HepG2 (cell line): ENCODE measurements around the gene TRAPPC4. TPM values are rescaled to one million over a fixed set of nuclear protein-coding genes. Genes with fewer than 3 reads are reported as not detected.

Experiments
- ARNT2 ChIP-seq: sonication (generic); formaldehyde crosslinking; IDR thresholded peaks from 2 replicates; pipeline ENCODE4 v1.8.0; 2022; ENCODE audit warnings: mild to moderate bottlenecking, low read depth, missing genetic modification reagents, moderate library complexity
- ATM ChIP-seq: fragments of 450-650 bp; IDR thresholded peaks from 2 replicates; pipeline ENCODE4 v1.7.1; 2017; ENCODE audit warnings: mild to moderate bottlenecking, borderline replicate concordance
- DMAP1 ChIP-seq: IDR thresholded peaks from 2 replicates; pipeline ENCODE4 v1.6.1; 2016
- HCFC1 ChIP-seq: fragments of 150-350 bp; IDR thresholded peaks from 2 replicates; pipeline ENCODE4 v1.6.1; 2014; ENCODE audit warnings: low read depth, low read length
- HNRNPK ChIP-seq: fragments of 200-400 bp; formaldehyde crosslinking; IDR thresholded peaks from 2 replicates; pipeline ENCODE4 v1.6.1; 2018; ENCODE audit warnings: low read length, low read depth, moderate library complexity, mild to moderate bottlenecking; ENCODE audit not compliant: poor library complexity, severe bottlenecking
- KAT8 ChIP-seq: IDR thresholded peaks from 2 replicates; pipeline ENCODE4 v1.6.1; 2016; ENCODE audit warnings: missing genetic modification reagents, missing compliant biosample characterization
- MATR3 ChIP-seq: sonication (generic); formaldehyde crosslinking; IDR thresholded peaks from 2 replicates; pipeline ENCODE4 v1.4.0; 2020; ENCODE audit warnings: missing genetic modification reagents
- ZNF138 ChIP-seq: sonication (generic); formaldehyde crosslinking; IDR thresholded peaks from 2 replicates; pipeline ENCODE4 v1.5.0; 2020; ENCODE audit warnings: mild to moderate bottlenecking, low read depth, missing genetic modification reagents
- ZNF329 ChIP-seq: sonication (generic); formaldehyde crosslinking; IDR thresholded peaks from 2 replicates; pipeline ENCODE4 v1.9.0; 2021; ENCODE audit warnings: low read depth, mild to moderate bottlenecking, missing genetic modification reagents
- ZNF550 ChIP-seq: sonication (generic); formaldehyde crosslinking; IDR thresholded peaks from 2 replicates; pipeline ENCODE4 v1.4.0; 2020; ENCODE audit warnings: mild to moderate bottlenecking, missing genetic modification reagents, borderline replicate concordance
- ZNF768 ChIP-seq: sonication (generic); formaldehyde crosslinking; IDR thresholded peaks from 2 replicates; pipeline ENCODE4 v1.4.0; 2020; ENCODE audit warnings: missing genetic modification reagents
- ZNF839 ChIP-seq: sonication (generic); formaldehyde crosslinking; IDR thresholded peaks from 2 replicates; pipeline ENCODE4 v1.4.0; 2020; ENCODE audit warnings: missing genetic modification reagents, mild to moderate bottlenecking, borderline replicate concordance
- ZSCAN20 ChIP-seq: sonication (generic); formaldehyde crosslinking; IDR thresholded peaks from 2 replicates; pipeline ENCODE4 v1.4.0; 2020; ENCODE audit warnings: missing genetic modification reagents, mild to moderate bottlenecking, borderline replicate concordance
- polyA plus RNA-seq, 8 experiments: library from polyadenylated mRNA; depleted of rRNA in 3 of 8; stranded (reverse) in 7 of 8; unstranded in 1 of 8; fragments of >200 nt; fragmentation: Illumina TruSeq in 4 of 8; extraction: Trizol in 4 of 8; gene quantifications; 2 replicates each; pipeline versions ENCODE4 v1.2.1 to v1.2.3, GENCODE V29; 2011 to 2016; ENCODE audit warnings: low read depth in 4 of 8, missing spikeins in 1 of 8, mixed read lengths in 1 of 8; ENCODE audit not compliant: insufficient read depth in 1 of 8
- total RNA-seq, 5 experiments: library from RNA; depleted of rRNA; stranded (reverse); fragments of >200 nt; fragmentation: Illumina TruSeq; extraction: Trizol; gene quantifications; 2 replicates each; pipeline ENCODE4 v1.2.3, GENCODE V29; 2016; ENCODE audit warnings: low read depth in 1 of 5
- TF ChIP-seq, protein P1 (sequence below): sonication (generic); formaldehyde crosslinking; IDR thresholded peaks from 2 replicates; pipeline ENCODE4 v1.4.0; 2020; ENCODE audit warnings: missing genetic modification reagents
- TF ChIP-seq, protein P2 (sequence below): sonication (generic); formaldehyde crosslinking; IDR thresholded peaks from 2 replicates; pipeline ENCODE4 v1.9.0; 2021; ENCODE audit warnings: missing genetic modification reagents, mild to moderate bottlenecking, borderline replicate concordance
- TF ChIP-seq, protein P3 (sequence below), 2 experiments: sonication (generic) in 1 of 2; formaldehyde crosslinking in 1 of 2; IDR thresholded peaks; 2 replicates each; pipeline versions ENCODE4 v1.4.0 to v1.6.1; 2018 to 2020; ENCODE audit warnings: missing genetic modification reagents in 2 of 2, borderline replicate concordance in 1 of 2, low read depth in 1 of 2, mild to moderate bottlenecking in 1 of 2, missing biosample characterization in 1 of 2
- TF ChIP-seq, protein P4 (sequence below): sonication (generic); formaldehyde crosslinking; IDR thresholded peaks from 2 replicates; pipeline ENCODE4 v1.4.0; 2020; ENCODE audit warnings: missing genetic modification reagents, borderline replicate concordance
- TF ChIP-seq, protein P5 (sequence below): sonication (generic); formaldehyde crosslinking; IDR thresholded peaks from 2 replicates; pipeline ENCODE4 v1.8.0; 2022; ENCODE audit warnings: mild to moderate bottlenecking, missing genetic modification reagents, moderate library complexity

Gene TRAPPC4
- total and polyA plus RNA-seq, 2 of the 13 experiments (the other 11 are each of a cell fraction or from before 2014, with no cell fraction given) = 97.4 to 140 TPM

DNA sequence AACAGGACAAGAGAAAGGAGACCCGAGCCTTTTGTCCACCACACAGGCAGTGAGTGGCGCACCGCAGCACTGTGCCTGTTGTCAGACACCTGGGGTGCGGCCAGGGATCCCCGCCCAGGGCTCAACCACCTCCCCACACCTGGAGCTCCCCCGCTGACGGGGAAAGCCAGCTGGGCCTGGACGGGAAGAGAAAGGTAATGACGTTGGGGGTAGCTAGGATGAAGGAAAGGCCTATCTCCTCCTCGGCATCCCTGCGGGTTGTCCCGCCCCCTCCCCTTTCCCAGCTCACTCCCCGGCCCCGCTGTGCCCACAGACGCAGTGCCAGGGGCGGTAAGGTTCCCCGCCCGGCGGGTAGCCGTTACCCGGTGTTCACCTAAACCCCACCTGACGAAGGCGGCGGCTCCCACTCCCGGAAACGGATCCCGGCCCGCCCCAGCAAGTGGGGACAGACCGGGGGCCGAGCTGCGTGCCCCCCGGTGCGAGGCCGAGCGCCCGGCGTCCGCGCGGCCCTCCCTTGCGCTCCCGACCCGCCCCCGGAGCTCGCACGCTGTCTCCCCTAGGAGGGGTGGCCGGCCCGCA, 37.9 kb downstream of the TRAPPC4 start (continued):
- TF ChIP-seq, protein P1, sequence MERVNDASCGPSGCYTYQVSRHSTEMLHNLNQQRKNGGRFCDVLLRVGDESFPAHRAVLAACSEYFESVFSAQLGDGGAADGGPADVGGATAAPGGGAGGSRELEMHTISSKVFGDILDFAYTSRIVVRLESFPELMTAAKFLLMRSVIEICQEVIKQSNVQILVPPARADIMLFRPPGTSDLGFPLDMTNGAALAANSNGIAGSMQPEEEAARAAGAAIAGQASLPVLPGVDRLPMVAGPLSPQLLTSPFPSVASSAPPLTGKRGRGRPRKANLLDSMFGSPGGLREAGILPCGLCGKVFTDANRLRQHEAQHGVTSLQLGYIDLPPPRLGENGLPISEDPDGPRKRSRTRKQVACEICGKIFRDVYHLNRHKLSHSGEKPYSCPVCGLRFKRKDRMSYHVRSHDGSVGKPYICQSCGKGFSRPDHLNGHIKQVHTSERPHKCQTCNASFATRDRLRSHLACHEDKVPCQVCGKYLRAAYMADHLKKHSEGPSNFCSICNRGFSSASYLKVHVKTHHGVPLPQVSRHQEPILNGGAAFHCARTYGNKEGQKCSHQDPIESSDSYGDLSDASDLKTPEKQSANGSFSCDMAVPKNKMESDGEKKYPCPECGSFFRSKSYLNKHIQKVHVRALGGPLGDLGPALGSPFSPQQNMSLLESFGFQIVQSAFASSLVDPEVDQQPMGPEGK (CRISPR knock-in tag) = peak; percentile 27; the same call in 1 of the 2 replicates
- TF ChIP-seq, protein P2, sequence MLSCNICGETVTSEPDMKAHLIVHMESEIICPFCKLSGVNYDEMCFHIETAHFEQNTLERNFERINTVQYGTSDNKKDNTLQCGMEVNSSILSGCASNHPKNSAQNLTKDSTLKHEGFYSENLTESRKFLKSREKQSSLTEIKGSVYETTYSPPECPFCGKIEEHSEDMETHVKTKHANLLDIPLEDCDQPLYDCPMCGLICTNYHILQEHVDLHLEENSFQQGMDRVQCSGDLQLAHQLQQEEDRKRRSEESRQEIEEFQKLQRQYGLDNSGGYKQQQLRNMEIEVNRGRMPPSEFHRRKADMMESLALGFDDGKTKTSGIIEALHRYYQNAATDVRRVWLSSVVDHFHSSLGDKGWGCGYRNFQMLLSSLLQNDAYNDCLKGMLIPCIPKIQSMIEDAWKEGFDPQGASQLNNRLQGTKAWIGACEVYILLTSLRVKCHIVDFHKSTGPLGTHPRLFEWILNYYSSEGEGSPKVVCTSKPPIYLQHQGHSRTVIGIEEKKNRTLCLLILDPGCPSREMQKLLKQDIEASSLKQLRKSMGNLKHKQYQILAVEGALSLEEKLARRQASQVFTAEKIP (CRISPR knock-in tag) = no peak
- TF ChIP-seq ATM (no peak), MATR3 (CRISPR knock-in tag) (no peak), KAT8 (CRISPR knock-in tag) (no peak), ARNT2 (CRISPR knock-in tag) (no peak), HNRNPK (peak; percentile 75), ZNF839 (0 out of 2 replicates have a peak, but pooled peaks have one; percentile 80), ZNF550 (CRISPR knock-in tag) (0 out of 2 replicates have a peak, but pooled peaks have one; percentile 44), ZSCAN20 (CRISPR knock-in tag) (peak; percentile 31; the same call in 1 of the 2 replicates), HCFC1 (no peak), ZNF138 (CRISPR knock-in tag) (no peak), DMAP1 (CRISPR knock-in tag) (no peak), ZNF768 (peak; percentile 42; the same call in 1 of the 2 replicates), ZNF329 (no peak)
- TF ChIP-seq, protein P3, sequence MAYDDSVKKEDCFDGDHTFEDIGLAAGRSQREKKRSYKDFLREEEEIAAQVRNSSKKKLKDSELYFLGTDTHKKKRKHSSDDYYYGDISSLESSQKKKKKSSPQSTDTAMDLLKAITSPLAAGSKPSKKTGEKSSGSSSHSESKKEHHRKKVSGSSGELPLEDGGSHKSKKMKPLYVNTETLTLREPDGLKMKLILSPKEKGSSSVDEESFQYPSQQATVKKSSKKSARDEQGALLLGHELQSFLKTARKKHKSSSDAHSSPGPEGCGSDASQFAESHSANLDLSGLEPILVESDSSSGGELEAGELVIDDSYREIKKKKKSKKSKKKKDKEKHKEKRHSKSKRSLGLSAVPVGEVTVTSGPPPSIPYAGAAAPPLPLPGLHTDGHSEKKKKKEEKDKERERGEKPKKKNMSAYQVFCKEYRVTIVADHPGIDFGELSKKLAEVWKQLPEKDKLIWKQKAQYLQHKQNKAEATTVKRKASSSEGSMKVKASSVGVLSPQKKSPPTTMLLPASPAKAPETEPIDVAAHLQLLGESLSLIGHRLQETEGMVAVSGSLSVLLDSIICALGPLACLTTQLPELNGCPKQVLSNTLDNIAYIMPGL (CRISPR knock-in tag; IDR thresholded peaks at IDR 0.05; ENCODE audit: borderline replicate concordance in 1 of 2, low read depth in 1 of 2) = 0 out of 4 replicates have a peak, but pooled peaks of 1 of the 2 experiments have one; percentile 12
- TF ChIP-seq, protein P4, sequence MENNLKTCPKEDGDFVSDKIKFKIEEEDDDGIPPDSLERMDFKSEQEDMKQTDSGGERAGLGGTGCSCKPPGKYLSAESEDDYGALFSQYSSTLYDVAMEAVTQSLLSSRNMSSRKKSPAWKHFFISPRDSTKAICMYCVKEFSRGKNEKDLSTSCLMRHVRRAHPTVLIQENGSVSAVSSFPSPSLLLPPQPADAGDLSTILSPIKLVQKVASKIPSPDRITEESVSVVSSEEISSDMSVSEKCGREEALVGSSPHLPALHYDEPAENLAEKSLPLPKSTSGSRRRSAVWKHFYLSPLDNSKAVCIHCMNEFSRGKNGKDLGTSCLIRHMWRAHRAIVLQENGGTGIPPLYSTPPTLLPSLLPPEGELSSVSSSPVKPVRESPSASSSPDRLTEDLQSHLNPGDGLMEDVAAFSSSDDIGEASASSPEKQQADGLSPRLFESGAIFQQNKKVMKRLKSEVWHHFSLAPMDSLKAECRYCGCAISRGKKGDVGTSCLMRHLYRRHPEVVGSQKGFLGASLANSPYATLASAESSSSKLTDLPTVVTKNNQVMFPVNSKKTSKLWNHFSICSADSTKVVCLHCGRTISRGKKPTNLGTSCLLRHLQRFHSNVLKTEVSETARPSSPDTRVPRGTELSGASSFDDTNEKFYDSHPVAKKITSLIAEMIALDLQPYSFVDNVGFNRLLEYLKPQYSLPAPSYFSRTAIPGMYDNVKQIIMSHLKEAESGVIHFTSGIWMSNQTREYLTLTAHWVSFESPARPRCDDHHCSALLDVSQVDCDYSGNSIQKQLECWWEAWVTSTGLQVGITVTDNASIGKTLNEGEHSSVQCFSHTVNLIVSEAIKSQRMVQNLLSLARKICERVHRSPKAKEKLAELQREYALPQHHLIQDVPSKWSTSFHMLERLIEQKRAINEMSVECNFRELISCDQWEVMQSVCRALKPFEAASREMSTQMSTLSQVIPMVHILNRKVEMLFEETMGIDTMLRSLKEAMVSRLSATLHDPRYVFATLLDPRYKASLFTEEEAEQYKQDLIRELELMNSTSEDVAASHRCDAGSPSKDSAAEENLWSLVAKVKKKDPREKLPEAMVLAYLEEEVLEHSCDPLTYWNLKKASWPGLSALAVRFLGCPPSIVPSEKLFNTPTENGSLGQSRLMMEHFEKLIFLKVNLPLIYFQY (CRISPR knock-in tag) = no peak
- TF ChIP-seq, protein P5, sequence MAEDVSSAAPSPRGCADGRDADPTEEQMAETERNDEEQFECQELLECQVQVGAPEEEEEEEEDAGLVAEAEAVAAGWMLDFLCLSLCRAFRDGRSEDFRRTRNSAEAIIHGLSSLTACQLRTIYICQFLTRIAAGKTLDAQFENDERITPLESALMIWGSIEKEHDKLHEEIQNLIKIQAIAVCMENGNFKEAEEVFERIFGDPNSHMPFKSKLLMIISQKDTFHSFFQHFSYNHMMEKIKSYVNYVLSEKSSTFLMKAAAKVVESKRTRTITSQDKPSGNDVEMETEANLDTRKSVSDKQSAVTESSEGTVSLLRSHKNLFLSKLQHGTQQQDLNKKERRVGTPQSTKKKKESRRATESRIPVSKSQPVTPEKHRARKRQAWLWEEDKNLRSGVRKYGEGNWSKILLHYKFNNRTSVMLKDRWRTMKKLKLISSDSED (CRISPR knock-in tag) = no peak
